ENCODE data around the gene TTYH1.

Gene TTYH1

DNA sequence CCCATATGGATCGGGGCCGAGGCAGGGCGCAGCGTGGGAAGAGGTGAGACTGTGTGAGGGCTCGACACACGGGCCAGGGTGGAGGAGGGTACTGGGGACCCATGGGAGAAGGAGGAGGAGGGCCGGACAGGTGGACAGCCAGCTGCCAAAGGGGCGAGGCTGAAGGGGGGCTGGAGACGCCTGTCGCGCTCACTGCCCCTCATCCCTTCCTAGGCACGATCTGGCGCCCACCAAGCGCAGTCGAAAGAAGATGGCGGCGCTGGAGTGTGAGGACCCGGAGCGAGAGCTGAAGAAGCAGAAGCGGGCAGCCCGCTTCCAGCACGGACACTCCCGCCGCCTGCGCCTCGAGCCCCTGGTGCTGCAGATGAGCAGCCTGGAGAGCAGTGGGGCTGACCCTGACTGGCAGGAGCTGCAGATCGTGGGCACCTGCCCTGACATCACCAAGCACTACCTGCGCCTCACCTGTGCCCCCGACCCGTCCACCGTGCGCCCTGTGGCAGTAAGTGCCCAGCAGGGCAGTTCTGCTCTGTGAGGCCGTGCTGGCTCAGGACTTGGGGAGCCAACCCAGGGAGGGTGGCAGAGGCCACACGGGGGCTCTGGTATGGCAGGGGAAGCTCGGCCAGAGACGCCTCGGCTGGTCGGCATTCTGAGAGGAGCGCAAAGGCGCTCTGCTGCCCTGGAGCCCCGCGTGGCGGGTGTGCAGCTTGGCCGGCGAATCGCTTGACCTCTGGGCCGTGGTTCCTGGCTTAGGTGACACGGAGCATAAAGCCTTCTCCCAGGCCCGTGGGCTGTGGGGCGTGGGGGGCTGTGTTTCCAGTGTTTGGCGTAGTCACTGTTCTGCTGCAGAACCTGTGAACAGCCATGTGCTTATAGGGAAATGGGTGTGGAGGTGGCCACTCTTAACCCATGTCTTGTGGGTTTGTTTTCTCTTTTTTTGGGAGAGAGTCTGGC is 41.4 kb downstream of the TTYH1 start:
- no peak for DNase-seq (ENCODE audit: low read depth in 1 of 2, low spot score in 1 of 2)
- TF ChIP-seq GABPA (IDR thresholded peaks at IDR 0.05; ENCODE audit: low read depth) = no peak
- TF ChIP-seq, protein P1, sequence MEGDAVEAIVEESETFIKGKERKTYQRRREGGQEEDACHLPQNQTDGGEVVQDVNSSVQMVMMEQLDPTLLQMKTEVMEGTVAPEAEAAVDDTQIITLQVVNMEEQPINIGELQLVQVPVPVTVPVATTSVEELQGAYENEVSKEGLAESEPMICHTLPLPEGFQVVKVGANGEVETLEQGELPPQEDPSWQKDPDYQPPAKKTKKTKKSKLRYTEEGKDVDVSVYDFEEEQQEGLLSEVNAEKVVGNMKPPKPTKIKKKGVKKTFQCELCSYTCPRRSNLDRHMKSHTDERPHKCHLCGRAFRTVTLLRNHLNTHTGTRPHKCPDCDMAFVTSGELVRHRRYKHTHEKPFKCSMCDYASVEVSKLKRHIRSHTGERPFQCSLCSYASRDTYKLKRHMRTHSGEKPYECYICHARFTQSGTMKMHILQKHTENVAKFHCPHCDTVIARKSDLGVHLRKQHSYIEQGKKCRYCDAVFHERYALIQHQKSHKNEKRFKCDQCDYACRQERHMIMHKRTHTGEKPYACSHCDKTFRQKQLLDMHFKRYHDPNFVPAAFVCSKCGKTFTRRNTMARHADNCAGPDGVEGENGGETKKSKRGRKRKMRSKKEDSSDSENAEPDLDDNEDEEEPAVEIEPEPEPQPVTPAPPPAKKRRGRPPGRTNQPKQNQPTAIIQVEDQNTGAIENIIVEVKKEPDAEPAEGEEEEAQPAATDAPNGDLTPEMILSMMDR (IDR thresholded peaks at IDR 0.05; ENCODE audit: insufficient read depth, low read length) = no peak
- TF ChIP-seq SPI1 (IDR thresholded peaks at IDR 0.05; ENCODE audit: borderline replicate concordance, low read depth) = no peak
- TF ChIP-seq POLR2AphosphoS5 (IDR thresholded peaks at IDR 0.05; ENCODE audit: low read depth) = no peak
- TF ChIP-seq, protein P2, sequence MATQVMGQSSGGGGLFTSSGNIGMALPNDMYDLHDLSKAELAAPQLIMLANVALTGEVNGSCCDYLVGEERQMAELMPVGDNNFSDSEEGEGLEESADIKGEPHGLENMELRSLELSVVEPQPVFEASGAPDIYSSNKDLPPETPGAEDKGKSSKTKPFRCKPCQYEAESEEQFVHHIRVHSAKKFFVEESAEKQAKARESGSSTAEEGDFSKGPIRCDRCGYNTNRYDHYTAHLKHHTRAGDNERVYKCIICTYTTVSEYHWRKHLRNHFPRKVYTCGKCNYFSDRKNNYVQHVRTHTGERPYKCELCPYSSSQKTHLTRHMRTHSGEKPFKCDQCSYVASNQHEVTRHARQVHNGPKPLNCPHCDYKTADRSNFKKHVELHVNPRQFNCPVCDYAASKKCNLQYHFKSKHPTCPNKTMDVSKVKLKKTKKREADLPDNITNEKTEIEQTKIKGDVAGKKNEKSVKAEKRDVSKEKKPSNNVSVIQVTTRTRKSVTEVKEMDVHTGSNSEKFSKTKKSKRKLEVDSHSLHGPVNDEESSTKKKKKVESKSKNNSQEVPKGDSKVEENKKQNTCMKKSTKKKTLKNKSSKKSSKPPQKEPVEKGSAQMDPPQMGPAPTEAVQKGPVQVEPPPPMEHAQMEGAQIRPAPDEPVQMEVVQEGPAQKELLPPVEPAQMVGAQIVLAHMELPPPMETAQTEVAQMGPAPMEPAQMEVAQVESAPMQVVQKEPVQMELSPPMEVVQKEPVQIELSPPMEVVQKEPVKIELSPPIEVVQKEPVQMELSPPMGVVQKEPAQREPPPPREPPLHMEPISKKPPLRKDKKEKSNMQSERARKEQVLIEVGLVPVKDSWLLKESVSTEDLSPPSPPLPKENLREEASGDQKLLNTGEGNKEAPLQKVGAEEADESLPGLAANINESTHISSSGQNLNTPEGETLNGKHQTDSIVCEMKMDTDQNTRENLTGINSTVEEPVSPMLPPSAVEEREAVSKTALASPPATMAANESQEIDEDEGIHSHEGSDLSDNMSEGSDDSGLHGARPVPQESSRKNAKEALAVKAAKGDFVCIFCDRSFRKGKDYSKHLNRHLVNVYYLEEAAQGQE (IDR thresholded peaks at IDR 0.05; ENCODE audit: insufficient replicate concordance, low read depth) = no peak
- no peaks in the 10 kb centered on the region for H3K27me3 ChIP-seq (ENCODE audit: insufficient read depth, poor library complexity, severe bottlenecking)
- no peak overlapping the region for H3K4me3 ChIP-seq (replicated peaks; ENCODE audit: insufficient read depth, low read length)
- 0 out of 2 replicates have a peak overlapping the region, but pooled peaks have one; percentile 3 for H3K27ac ChIP-seq (replicated peaks)

DNA sequence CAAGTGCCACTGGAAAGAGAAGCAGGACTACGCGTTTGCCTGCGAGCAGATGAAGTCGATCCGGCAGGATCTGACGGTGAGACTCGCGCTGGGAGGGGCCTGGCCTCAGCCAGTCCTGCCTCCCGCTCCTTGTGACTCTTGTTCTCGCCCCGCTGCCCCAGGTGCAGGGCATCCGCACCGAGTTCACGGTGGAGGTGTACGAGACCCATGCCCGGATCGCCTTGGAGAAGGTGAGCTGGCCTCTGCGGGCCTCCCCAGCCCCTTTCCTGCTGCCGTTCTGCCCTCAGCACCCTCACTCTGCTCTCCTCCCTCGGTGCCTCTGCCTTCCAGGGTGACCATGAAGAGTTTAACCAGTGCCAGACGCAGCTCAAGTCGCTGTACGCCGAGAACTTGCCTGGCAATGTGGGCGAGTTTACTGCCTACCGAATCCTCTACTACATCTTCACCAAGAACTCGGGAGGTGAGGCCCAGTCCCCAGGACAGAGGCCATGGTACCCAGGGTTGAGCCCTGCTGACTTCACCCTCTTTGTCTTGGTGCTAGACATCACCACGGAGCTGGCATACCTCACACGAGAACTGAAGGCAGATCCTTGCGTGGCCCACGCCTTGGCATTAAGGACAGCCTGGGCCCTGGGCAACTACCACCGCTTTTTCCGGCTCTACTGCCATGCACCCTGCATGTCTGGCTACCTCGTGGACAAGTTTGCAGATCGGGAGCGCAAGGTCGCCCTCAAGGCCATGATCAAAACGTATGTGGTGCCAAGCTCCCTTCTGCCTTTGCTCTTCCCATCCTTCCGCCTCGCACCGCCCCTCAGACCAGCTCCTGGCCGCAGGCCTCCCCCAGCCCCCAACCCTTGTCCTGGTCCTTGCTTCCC is 42.7 kb downstream of the TTYH1 start:
- Histone ChIP-seq H3K4me3 (replicated peaks; ENCODE audit: insufficient read depth, low read length) (no peak overlapping the region), H3K27ac (replicated peaks) (no peak overlapping the region), H3K27me3 (ENCODE audit: insufficient read depth, poor library complexity, severe bottlenecking) (no peaks in the 10 kb centered on the region)
- TF ChIP-seq GABPA (IDR thresholded peaks at IDR 0.05; ENCODE audit: low read depth) (no peak), SPI1 (IDR thresholded peaks at IDR 0.05; ENCODE audit: borderline replicate concordance, low read depth) (no peak), POLR2AphosphoS5 (IDR thresholded peaks at IDR 0.05; ENCODE audit: low read depth) (no peak)
- TF ChIP-seq, protein P1 (IDR thresholded peaks at IDR 0.05; ENCODE audit: insufficient read depth, low read length) = no peak
- TF ChIP-seq, protein P2 (IDR thresholded peaks at IDR 0.05; ENCODE audit: insufficient replicate concordance, low read depth) = no peak
- DNase-seq (ENCODE audit: low read depth in 1 of 2, low spot score in 1 of 2) = no peak

DNA sequence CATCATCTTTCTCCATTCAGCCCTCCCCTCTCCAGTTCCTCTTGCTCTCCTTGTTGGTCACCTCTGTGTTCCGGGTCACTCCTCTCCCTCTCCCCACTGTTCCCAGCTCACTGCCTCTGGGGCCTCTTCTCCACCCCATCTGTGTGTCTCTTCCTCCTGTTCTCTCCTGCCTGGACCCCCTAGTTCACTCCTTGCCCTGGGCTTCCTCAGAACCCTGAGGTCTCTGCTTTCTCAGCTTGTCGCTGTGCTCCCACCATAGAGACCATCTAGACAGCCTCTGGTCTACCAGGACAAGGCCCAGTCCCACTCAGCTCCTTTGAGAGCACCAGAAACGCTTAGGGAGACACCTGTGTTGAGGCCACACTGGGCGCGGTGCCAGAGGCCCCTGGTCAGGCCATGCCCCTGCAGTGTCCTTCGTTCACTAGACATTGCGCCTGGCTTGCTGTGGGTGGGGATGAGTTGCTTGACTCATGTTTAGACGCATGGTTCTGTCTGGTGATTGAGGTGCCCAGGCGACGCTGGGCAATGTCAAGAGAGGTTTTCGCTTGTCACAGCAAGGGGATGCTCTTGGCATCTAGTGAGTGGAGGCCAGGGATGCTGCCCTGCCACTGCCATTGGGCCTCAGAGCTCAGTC is 43.5 kb downstream of the TTYH1 start:
- no peak overlapping the region for H3K4me3 ChIP-seq (replicated peaks; ENCODE audit: insufficient read depth, low read length)
- no peak for TF ChIP-seq GABPA (IDR thresholded peaks at IDR 0.05; ENCODE audit: low read depth)
- no peak for TF ChIP-seq SPI1 (IDR thresholded peaks at IDR 0.05; ENCODE audit: borderline replicate concordance, low read depth)
- TF ChIP-seq POLR2AphosphoS5 (IDR thresholded peaks at IDR 0.05; ENCODE audit: low read depth) = no peak
- TF ChIP-seq, protein P2 (IDR thresholded peaks at IDR 0.05; ENCODE audit: insufficient replicate concordance, low read depth) = no peak
- TF ChIP-seq, protein P1 (IDR thresholded peaks at IDR 0.05; ENCODE audit: insufficient read depth, low read length) = no peak
- no peaks in the 10 kb centered on the region for H3K27me3 ChIP-seq (ENCODE audit: insufficient read depth, poor library complexity, severe bottlenecking)
- DNase-seq (ENCODE audit: low read depth in 1 of 2, low spot score in 1 of 2) = no peak
- H3K27ac ChIP-seq (replicated peaks) = no peak overlapping the region
